Mammary epithelial cell (primary cell): ENCODE data around the gene SLC25A47.

Experiments
- EZH2 ChIP-seq: IDR thresholded peaks from 2 replicates; pipeline ENCODE4 v1.6.1; 2012; ENCODE audit warnings: low read length, inconsistent platforms, borderline replicate concordance
- TF ChIP-seq, protein P1 (sequence below), 2 donors: IDR thresholded peaks in 1 of 2; conservative IDR thresholded peaks in 1 of 2; 2 replicates each; pipeline ENCODE4 v1.5.1; 2011 to 2012; ENCODE audit warnings: inconsistent platforms in 2 of 2, low read length in 2 of 2, mild to moderate bottlenecking in 2 of 2, control low read depth in 1 of 2, low read depth in 1 of 2; ENCODE audit not compliant: insufficient read depth in 1 of 2; ENCODE audit errors: extremely low read depth in 1 of 2

GRCh38 chr14:100320157-100320856, 2.8 kb upstream of the SLC25A47 start:
- TF ChIP-seq, protein P1, sequence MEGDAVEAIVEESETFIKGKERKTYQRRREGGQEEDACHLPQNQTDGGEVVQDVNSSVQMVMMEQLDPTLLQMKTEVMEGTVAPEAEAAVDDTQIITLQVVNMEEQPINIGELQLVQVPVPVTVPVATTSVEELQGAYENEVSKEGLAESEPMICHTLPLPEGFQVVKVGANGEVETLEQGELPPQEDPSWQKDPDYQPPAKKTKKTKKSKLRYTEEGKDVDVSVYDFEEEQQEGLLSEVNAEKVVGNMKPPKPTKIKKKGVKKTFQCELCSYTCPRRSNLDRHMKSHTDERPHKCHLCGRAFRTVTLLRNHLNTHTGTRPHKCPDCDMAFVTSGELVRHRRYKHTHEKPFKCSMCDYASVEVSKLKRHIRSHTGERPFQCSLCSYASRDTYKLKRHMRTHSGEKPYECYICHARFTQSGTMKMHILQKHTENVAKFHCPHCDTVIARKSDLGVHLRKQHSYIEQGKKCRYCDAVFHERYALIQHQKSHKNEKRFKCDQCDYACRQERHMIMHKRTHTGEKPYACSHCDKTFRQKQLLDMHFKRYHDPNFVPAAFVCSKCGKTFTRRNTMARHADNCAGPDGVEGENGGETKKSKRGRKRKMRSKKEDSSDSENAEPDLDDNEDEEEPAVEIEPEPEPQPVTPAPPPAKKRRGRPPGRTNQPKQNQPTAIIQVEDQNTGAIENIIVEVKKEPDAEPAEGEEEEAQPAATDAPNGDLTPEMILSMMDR (conservative IDR thresholded peaks at IDR 0.05 in 1 of 2, IDR thresholded peaks at IDR 0.05 in 1 of 2; ENCODE audit: extremely low read depth in 1 of 2, insufficient read depth in 1 of 2, low read depth in 1 of 2, low read length in 2 of 2) = no peak
- TF ChIP-seq EZH2 = no peak
